K562 (cell line): Measurements from ENCODE around the gene TM4SF5. TPM values are rescaled to one million over a fixed set of nuclear protein-coding genes. Genes with fewer than 3 reads are reported as not detected.

Experiments used
- CHCHD3 ChIP-seq: fragments of 250-450 bp; sonication (Bioruptor Pico); IDR thresholded peaks from 2 replicates; pipeline ENCODE4 v2.1.2; 2022; ENCODE audit warnings: mild to moderate bottlenecking
- XRCC4 ChIP-seq: IDR thresholded peaks from one replicate; pipeline ENCODE4 v1.6.1; 2011; ENCODE audit not compliant: insufficient read depth, insufficient read length; ENCODE audit errors: extremely low read depth
- ZNF77 ChIP-seq: fragments of 250-450 bp; sonication (Bioruptor Pico); IDR thresholded peaks from 2 replicates; pipeline ENCODE4 v1.5.0; 2020
- ZSCAN29 ChIP-seq: fragments of 450-650 bp; IDR thresholded peaks from 2 replicates; pipeline ENCODE4 v1.6.1; 2017
- polyA plus RNA-seq, 8 experiments: library from polyadenylated mRNA; depleted of rRNA in 4 of 8; stranded (reverse) in 5 of 8; unstranded in 3 of 8; fragments of >200 nt; fragmentation: Nextera tagmentation in 2 of 8; fragmentation: Illumina TruSeq in 1 of 8; extraction: Ambion mirVana in 2 of 8; extraction: Trizol in 1 of 8; gene quantifications; 2 replicates each; pipeline versions ENCODE4 v1.2.1 to v1.2.3, GENCODE V29; 2011 to 2014; ENCODE audit warnings: inconsistent platforms in 1 of 8, missing spikeins in 1 of 8
- total RNA-seq, 7 experiments: library from RNA; depleted of rRNA in 6 of 7; stranded (reverse); fragments of >200 nt in 6 of 7; fragmentation: Illumina TruSeq in 2 of 7; extraction: Trizol in 2 of 7; gene quantifications; 2 replicates each; pipeline versions ENCODE4 v1.2.1 to v1.2.3, GENCODE V29; 2011 to 2021; ENCODE audit warnings: low replicate concordance in 1 of 7
- TF ChIP-seq, protein P1 (sequence below): sonication (generic); formaldehyde crosslinking; IDR thresholded peaks from 2 replicates; pipeline ENCODE4 v1.8.0; 2022; ENCODE audit warnings: mild to moderate bottlenecking, missing genetic modification reagents
- TF ChIP-seq, protein P2 (sequence below), 2 experiments: fragments of 450-650 bp; conservative IDR thresholded peaks; 2 replicates each; pipeline ENCODE4 v1.6.1; 2017; ENCODE audit warnings: mild to moderate bottlenecking in 2 of 2, moderate library complexity in 2 of 2
- TF ChIP-seq, protein P3 (sequence below): sonication (generic); formaldehyde crosslinking; IDR thresholded peaks from 2 replicates; pipeline ENCODE4 v1.9.0; 2022; ENCODE audit warnings: mild to moderate bottlenecking, missing genetic modification reagents
- TF ChIP-seq, protein P4 (sequence below): fragments of 450-650 bp; IDR thresholded peaks from 2 replicates; pipeline ENCODE4 v1.6.1; 2016; ENCODE audit warnings: mild to moderate bottlenecking, moderate library complexity
- TF ChIP-seq, protein P5 (sequence below): fragments of 250-450 bp; sonication (Bioruptor Pico); IDR thresholded peaks from 2 replicates; pipeline ENCODE4 v1.6.1; 2021; ENCODE audit warnings: mild to moderate bottlenecking

Gene TM4SF5
- total and polyA plus RNA-seq, 9 of the 15 experiments (the other 6 are each of a cell fraction or from before 2014, with no cell fraction given), result not detected

DNA sequence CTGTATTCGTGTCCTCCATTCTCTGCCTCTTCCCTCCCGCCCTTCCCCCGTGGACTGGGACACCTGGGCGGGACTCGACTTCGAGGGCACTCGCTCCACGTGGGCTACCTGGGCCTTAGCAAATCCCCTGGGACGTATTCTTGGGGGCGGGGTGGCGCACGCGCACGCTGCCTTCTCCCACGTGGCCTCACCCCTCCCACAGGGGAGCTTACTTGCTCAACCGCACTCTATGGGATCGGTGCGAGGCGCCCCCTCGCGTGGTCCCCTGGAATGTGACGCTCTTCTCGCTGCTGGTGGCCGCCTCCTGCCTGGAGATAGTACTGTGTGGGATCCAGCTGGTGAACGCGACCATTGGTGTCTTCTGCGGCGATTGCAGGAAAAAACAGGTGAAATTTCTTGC is 11.0 kb downstream of the TM4SF5 start (continued):
- TF ChIP-seq, protein P1, sequence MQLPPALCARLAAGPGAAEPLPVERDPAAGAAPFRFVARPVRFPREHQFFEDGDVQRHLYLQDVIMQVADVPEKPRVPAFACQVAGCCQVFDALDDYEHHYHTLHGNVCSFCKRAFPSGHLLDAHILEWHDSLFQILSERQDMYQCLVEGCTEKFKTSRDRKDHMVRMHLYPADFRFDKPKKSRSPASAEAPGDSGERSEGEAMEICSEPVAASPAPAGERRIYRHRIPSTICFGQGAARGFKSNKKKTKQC, result peak; percentile 62; the same call in 1 of the 2 replicates
- TF ChIP-seq CHCHD3 (CRISPR knock-in tag) (no peak), XRCC4 (no peak), ZSCAN29 (no peak), ZNF77 (CRISPR knock-in tag) (no peak)
- TF ChIP-seq, protein P2, sequence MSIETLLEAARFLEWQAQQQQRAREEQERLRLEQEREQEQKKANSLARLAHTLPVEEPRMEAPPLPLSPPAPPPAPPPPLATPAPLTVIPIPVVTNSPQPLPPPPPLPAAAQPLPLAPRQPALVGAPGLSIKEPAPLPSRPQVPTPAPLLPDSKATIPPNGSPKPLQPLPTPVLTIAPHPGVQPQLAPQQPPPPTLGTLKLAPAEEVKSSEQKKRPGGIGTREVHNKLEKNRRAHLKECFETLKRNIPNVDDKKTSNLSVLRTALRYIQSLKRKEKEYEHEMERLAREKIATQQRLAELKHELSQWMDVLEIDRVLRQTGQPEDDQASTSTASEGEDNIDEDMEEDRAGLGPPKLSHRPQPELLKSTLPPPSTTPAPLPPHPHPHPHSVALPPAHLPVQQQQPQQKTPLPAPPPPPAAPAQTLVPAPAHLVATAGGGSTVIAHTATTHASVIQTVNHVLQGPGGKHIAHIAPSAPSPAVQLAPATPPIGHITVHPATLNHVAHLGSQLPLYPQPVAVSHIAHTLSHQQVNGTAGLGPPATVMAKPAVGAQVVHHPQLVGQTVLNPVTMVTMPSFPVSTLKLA (conservative IDR thresholded peaks at IDR 0.05), result peak; percentile 75 to 82
- TF ChIP-seq, protein P3, sequence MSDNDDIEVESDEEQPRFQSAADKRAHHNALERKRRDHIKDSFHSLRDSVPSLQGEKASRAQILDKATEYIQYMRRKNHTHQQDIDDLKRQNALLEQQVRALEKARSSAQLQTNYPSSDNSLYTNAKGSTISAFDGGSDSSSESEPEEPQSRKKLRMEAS (CRISPR knock-in tag), result peak; percentile 80
- TF ChIP-seq, protein P4, sequence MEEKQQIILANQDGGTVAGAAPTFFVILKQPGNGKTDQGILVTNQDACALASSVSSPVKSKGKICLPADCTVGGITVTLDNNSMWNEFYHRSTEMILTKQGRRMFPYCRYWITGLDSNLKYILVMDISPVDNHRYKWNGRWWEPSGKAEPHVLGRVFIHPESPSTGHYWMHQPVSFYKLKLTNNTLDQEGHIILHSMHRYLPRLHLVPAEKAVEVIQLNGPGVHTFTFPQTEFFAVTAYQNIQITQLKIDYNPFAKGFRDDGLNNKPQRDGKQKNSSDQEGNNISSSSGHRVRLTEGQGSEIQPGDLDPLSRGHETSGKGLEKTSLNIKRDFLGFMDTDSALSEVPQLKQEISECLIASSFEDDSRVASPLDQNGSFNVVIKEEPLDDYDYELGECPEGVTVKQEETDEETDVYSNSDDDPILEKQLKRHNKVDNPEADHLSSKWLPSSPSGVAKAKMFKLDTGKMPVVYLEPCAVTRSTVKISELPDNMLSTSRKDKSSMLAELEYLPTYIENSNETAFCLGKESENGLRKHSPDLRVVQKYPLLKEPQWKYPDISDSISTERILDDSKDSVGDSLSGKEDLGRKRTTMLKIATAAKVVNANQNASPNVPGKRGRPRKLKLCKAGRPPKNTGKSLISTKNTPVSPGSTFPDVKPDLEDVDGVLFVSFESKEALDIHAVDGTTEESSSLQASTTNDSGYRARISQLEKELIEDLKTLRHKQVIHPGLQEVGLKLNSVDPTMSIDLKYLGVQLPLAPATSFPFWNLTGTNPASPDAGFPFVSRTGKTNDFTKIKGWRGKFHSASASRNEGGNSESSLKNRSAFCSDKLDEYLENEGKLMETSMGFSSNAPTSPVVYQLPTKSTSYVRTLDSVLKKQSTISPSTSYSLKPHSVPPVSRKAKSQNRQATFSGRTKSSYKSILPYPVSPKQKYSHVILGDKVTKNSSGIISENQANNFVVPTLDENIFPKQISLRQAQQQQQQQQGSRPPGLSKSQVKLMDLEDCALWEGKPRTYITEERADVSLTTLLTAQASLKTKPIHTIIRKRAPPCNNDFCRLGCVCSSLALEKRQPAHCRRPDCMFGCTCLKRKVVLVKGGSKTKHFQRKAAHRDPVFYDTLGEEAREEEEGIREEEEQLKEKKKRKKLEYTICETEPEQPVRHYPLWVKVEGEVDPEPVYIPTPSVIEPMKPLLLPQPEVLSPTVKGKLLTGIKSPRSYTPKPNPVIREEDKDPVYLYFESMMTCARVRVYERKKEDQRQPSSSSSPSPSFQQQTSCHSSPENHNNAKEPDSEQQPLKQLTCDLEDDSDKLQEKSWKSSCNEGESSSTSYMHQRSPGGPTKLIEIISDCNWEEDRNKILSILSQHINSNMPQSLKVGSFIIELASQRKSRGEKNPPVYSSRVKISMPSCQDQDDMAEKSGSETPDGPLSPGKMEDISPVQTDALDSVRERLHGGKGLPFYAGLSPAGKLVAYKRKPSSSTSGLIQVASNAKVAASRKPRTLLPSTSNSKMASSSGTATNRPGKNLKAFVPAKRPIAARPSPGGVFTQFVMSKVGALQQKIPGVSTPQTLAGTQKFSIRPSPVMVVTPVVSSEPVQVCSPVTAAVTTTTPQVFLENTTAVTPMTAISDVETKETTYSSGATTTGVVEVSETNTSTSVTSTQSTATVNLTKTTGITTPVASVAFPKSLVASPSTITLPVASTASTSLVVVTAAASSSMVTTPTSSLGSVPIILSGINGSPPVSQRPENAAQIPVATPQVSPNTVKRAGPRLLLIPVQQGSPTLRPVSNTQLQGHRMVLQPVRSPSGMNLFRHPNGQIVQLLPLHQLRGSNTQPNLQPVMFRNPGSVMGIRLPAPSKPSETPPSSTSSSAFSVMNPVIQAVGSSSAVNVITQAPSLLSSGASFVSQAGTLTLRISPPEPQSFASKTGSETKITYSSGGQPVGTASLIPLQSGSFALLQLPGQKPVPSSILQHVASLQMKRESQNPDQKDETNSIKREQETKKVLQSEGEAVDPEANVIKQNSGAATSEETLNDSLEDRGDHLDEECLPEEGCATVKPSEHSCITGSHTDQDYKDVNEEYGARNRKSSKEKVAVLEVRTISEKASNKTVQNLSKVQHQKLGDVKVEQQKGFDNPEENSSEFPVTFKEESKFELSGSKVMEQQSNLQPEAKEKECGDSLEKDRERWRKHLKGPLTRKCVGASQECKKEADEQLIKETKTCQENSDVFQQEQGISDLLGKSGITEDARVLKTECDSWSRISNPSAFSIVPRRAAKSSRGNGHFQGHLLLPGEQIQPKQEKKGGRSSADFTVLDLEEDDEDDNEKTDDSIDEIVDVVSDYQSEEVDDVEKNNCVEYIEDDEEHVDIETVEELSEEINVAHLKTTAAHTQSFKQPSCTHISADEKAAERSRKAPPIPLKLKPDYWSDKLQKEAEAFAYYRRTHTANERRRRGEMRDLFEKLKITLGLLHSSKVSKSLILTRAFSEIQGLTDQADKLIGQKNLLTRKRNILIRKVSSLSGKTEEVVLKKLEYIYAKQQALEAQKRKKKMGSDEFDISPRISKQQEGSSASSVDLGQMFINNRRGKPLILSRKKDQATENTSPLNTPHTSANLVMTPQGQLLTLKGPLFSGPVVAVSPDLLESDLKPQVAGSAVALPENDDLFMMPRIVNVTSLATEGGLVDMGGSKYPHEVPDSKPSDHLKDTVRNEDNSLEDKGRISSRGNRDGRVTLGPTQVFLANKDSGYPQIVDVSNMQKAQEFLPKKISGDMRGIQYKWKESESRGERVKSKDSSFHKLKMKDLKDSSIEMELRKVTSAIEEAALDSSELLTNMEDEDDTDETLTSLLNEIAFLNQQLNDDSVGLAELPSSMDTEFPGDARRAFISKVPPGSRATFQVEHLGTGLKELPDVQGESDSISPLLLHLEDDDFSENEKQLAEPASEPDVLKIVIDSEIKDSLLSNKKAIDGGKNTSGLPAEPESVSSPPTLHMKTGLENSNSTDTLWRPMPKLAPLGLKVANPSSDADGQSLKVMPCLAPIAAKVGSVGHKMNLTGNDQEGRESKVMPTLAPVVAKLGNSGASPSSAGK, result peak; percentile 92
- TF ChIP-seq, protein P5, sequence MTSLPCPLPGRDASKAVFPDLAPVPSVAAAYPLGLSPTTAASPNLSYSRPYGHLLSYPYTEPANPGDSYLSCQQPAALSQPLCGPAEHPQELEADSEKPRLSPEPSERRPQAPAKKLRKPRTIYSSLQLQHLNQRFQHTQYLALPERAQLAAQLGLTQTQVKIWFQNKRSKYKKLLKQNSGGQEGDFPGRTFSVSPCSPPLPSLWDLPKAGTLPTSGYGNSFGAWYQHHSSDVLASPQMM (CRISPR knock-in tag), result no peak
